B cell (primary cell): ENCODE results near the gene NELL1. TPM values are rescaled to one million over a fixed set of nuclear protein-coding genes. Genes with fewer than 3 reads are reported as not detected.

Experiments
- ATAC-seq: fragments of 200-7000 bp; cut with Tn5 transposase; one replicate; pipeline ENCODE4 v1.10.0; 2021; ENCODE audit warnings: low read depth, mild to moderate bottlenecking, moderate number of reproducible peaks, moderate library complexity
- CTCF ChIA-PET: fragments of 350-600 bp; sonication (Branson Sonifier 250); formaldehyde crosslinking; loops from one replicate; lab custom pipeline; 2021; ENCODE audit warnings: antibody characterized with exemption, inconsistent platforms; lab: Charles Lee
- POLR2A ChIA-PET: fragments of 350-600 bp; sonication (Branson Sonifier 250); formaldehyde crosslinking; loops from one replicate; lab custom pipeline; 2021; ENCODE audit warnings: antibody characterized with exemption; lab: Charles Lee
- DNase-seq: peaks from one replicate; pipeline ENCODE4 v3.0.0; 2013
- H2AFZ ChIP-seq: 2 replicates; pipeline ENCODE4 v1.6.1; 2012; ENCODE audit warnings: mild to moderate bottlenecking, low read depth, low read length; ENCODE audit not compliant: insufficient read depth, poor library complexity, severe bottlenecking
- H3K27ac ChIP-seq, 2 donors: 1 replicate in 1 of 2; 2 replicates in 1 of 2; pipeline ENCODE4 v1.5.1; 2012 to 2013; ENCODE audit warnings: low read length in 2 of 2, mild to moderate bottlenecking in 2 of 2, moderate library complexity in 1 of 2
- H3K27me3 ChIP-seq, 4 experiments: fragments of 200-600 bp in 1 of 4; sonication (generic) in 1 of 4; replicated peaks in 1 of 4; 1 replicate in 2 of 4; 2 replicates in 2 of 4; pipeline versions ENCODE4 v1.6.1 to v1.7.0; 2013 to 2016; ENCODE audit warnings: low read length in 3 of 4, mild to moderate bottlenecking in 2 of 4, mixed read lengths in 1 of 4, moderate library complexity in 1 of 4; ENCODE audit not compliant: insufficient read depth in 4 of 4, control insufficient read depth in 3 of 4; ENCODE audit errors: control extremely low read depth in 1 of 4
- H3K36me3 ChIP-seq, 2 experiments: replicated peaks in 1 of 2; 1 replicate in 1 of 2; 2 replicates in 1 of 2; pipeline versions ENCODE4 v1.6.1 to v1.7.1; 2013; ENCODE audit warnings: low read length in 1 of 2; ENCODE audit not compliant: insufficient read depth in 2 of 2, control insufficient read depth in 1 of 2; ENCODE audit errors: control extremely low read depth in 1 of 2, extremely low read depth in 1 of 2
- H3K4me1 ChIP-seq, 2 donors: fragments of 200-600 bp in 1 of 2; sonication (generic) in 1 of 2; 1 replicate in 1 of 2; 2 replicates in 1 of 2; pipeline versions ENCODE4 v1.5.1 to v1.6.1; 2013 to 2017; ENCODE audit warnings: low read length in 2 of 2; ENCODE audit not compliant: control insufficient read depth in 2 of 2, insufficient read depth in 2 of 2
- H3K4me2 ChIP-seq: replicated peaks from 2 replicates; pipeline ENCODE3; 2012; ENCODE audit warnings: mild to moderate bottlenecking, low read depth, low read length; ENCODE audit not compliant: poor library complexity, severe bottlenecking
- H3K4me3 ChIP-seq, 5 experiments: fragments of 200-600 bp in 1 of 5; sonication (generic) in 1 of 5; 1 replicate in 3 of 5; 2 replicates in 2 of 5; pipeline versions ENCODE4 v1.5.1 to v1.7.0; 2011 to 2016; ENCODE audit warnings: low read length in 4 of 5, mild to moderate bottlenecking in 4 of 5, low read depth in 2 of 5, control low read depth in 1 of 5, moderate library complexity in 1 of 5; ENCODE audit not compliant: insufficient read depth in 1 of 5; ENCODE audit errors: control extremely low read depth in 1 of 5, extremely low read depth in 1 of 5
- H3K79me2 ChIP-seq: fragments of 200-600 bp; sonication (generic); one replicate; pipeline ENCODE4 v1.6.0; 2016; ENCODE audit warnings: low read length; ENCODE audit not compliant: control insufficient read depth, insufficient read depth
- H3K9ac ChIP-seq: fragments of 200-600 bp; sonication (generic); 2 replicates; pipeline ENCODE4 v1.6.1; 2017; ENCODE audit warnings: mild to moderate bottlenecking, low read length, moderate library complexity
- H3K9me3 ChIP-seq, 3 donors: one replicate each; pipeline versions ENCODE4 v1.6.1 to v1.7.1; 2013; ENCODE audit warnings: low read length in 2 of 3; ENCODE audit not compliant: control insufficient read depth in 2 of 3, insufficient read depth in 1 of 3; ENCODE audit errors: control extremely low read depth in 1 of 3
- H4K20me1 ChIP-seq: 2 replicates; pipeline ENCODE4 v1.6.0; 2012; ENCODE audit warnings: mild to moderate bottlenecking, low read length; ENCODE audit not compliant: insufficient read depth, control insufficient read depth, poor library complexity, severe bottlenecking
- H3K27ac Mint-ChIP-seq: one replicate; pipeline ENCODE4 v1.8.0; 2021; ENCODE audit warnings: mixed read lengths
- H3K27me3 Mint-ChIP-seq: one replicate; pipeline ENCODE4 v1.8.0; 2021; ENCODE audit warnings: mixed read lengths
- H3K4me1 Mint-ChIP-seq: one replicate; pipeline ENCODE4 v1.8.0; 2021; ENCODE audit warnings: mixed read lengths
- H3K4me3 Mint-ChIP-seq: one replicate; pipeline ENCODE4 v1.8.0; 2021; ENCODE audit warnings: mixed read lengths
- H3K9me3 Mint-ChIP-seq: one replicate; pipeline ENCODE4 v1.8.0; 2022; ENCODE audit warnings: mixed read lengths; ENCODE audit not compliant: insufficient read depth
- CTCF ChIP-seq: fragments of 200-600 bp; IDR thresholded peaks from one replicate; pipeline ENCODE4 v1.8.0; 2022; ENCODE audit warnings: antibody characterized with exemption, mild to moderate bottlenecking
- EZH2 ChIP-seq: IDR thresholded peaks from 2 replicates; pipeline ENCODE4 v1.6.1; 2012; ENCODE audit warnings: borderline replicate concordance, low read depth, mild to moderate bottlenecking, moderate library complexity, low read length; ENCODE audit not compliant: insufficient read depth, poor library complexity, severe bottlenecking
- WGBS: methylation state at CpG from one replicate; pipeline ENCODE4 v1.1.5; 2013; ENCODE audit warnings: missing lambda C conversion rate; ENCODE audit not compliant: insufficient coverage; 5-methylcytosine and 5-hydroxymethylcytosine counted together
- intact Hi-C: fragments of 100-400 bp; cut with micrococcal nuclease; formaldehyde crosslinking; loops from one replicate; pipeline ENCODE4 v1.10.0; 2022
- polyA plus RNA-seq: library from polyadenylated mRNA; depleted of rRNA; stranded (reverse); fragments of >200 nt; gene quantifications from 2 replicates; pipeline ENCODE4 v1.2.3, GENCODE V29; 2012
- total RNA-seq, 2 donors: library from RNA; stranded (reverse); fragments of 120-200 nt in 1 of 2; gene quantifications; 1 replicate in 1 of 2; 2 replicates in 1 of 2; pipeline versions ENCODE4 v1.2.3 to v1.2.4, GENCODE V29; 2013 to 2022

Gene NELL1
- total and polyA plus RNA-seq, 2 donors (not counting 1 experiment from before 2014, with no cell fraction given), result not detected

GRCh38 chr11:21260101-21260500 lies 590.7 kb downstream of the NELL1 start:
- Histone ChIP-seq H4K20me1 (no peaks in the 10 kb centered on the region), H3K27ac (no peak overlapping the region), H3K9ac (no peak overlapping the region), H3K4me3 (no peak overlapping the region), H2AFZ (no peak overlapping the region), H3K79me2 (no peaks in the 10 kb centered on the region), H3K4me2 (no peak overlapping the region), H3K9me3 (no peaks in the 10 kb centered on the region), H3K27me3 (no peaks in the 10 kb centered on the region), H3K4me1 (no peaks in the 10 kb centered on the region), H3K36me3 (no peaks in the 10 kb centered on the region)
- POLR2A ChIA-PET, result no interaction called here
- Mint-ChIP-seq H3K27ac (no peak overlapping the region), H3K4me1 (no peaks in the 10 kb centered on the region), H3K9me3 (peaks cover 10% of the 10 kb centered on the region), H3K4me3 (no peak overlapping the region), H3K27me3 (no peaks in the 10 kb centered on the region)
- ATAC-seq (no peak), DNase-seq (no peak)
- TF ChIP-seq CTCF (no peak), EZH2 (no peak)
- CTCF ChIA-PET, result no interaction called here
- intact Hi-C loops, result no loop called here

DNA sequence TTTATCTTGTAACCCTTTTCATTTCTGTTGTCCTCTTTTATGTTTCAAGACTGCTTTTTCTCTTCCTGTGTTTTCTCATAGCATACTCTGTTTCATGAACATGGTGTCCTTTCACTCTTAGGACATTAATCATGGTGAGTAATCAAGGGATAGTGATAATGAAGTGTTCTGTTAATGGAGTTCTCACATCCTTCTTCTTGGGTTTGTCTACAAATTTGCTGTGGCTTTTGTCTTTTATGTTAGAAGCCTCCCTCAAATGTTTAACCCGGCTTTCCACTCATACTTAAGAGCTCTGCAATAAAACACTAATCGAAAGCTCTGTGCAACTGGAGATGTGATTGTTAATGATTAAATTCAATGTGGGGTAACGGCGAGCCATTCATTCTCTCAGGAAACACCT lies 593.6 kb downstream of the NELL1 start:
- ChIA-PET CTCF (no interaction called here), POLR2A (no interaction called here)
- no peaks in the 10 kb centered on the region for H4K20me1 ChIP-seq
- no peaks in the 10 kb centered on the region for H3K9me3 ChIP-seq
- no peak for TF ChIP-seq EZH2
- TF ChIP-seq CTCF, result no peak
- H3K4me3 ChIP-seq, result no peak overlapping the region
- intact Hi-C loops, result no loop called here
- no peak for DNase-seq
- H3K4me2 ChIP-seq, result no peak overlapping the region
- H2AFZ ChIP-seq, result no peak overlapping the region
- H3K27ac Mint-ChIP-seq, result no peak overlapping the region
- no peaks in the 10 kb centered on the region for H3K79me2 ChIP-seq
- no peak for ATAC-seq
- peaks cover 3% of the 10 kb centered on the region for H3K9me3 Mint-ChIP-seq
- H3K27me3 ChIP-seq, result no peaks in the 10 kb centered on the region
- no peaks in the 10 kb centered on the region for H3K4me1 ChIP-seq
- H3K9ac ChIP-seq, result no peak overlapping the region
- no peaks in the 10 kb centered on the region for H3K27me3 Mint-ChIP-seq
- H3K27ac ChIP-seq, result no peak overlapping the region
- H3K36me3 ChIP-seq, result no peaks in the 10 kb centered on the region
- WGBS, result no CpG with 5 or more reads among the region's 4 CpGs
- H3K4me3 Mint-ChIP-seq, result no peak overlapping the region
- no peaks in the 10 kb centered on the region for H3K4me1 Mint-ChIP-seq
